NCI-H69 (cell line): ENCODE data around the gene ACTR1A.
A peak's percentile ranks its signal among the peaks of the same experiment; 100 is the strongest.
"Not testable (repeated sequence)": the region's sequence is repeated elsewhere in the genome, so short reads cannot be mapped to it uniquely, and the experiment has no call there.

Source experiments
- DNase-seq: peaks from one replicate; lab custom pipeline; 2025; lab: John Stamatoyannopoulos, UW

ACTR1A gene

GRCh38 chr10:102514487-102515311 lies 12.2 kb upstream of the ACTR1A start:
- no peak for DNase-seq

GRCh38 chr10:102511583-102512274 lies 9.2 kb upstream of the ACTR1A start:
- DNase-seq = no peak

- DNase-seq = no peak
Measured at GRCh38 chr10:102509387-102509786, 6.9 kb upstream of the ACTR1A start.

- DNase-seq = no peak
Measured at GRCh38 chr10:102508506-102508905, 6.0 kb upstream of the ACTR1A start.

- no peak for DNase-seq
Measured at GRCh38 chr10:102507521-102507920, 5.0 kb upstream of the ACTR1A start.

GRCh38 chr10:102505462-102506115 lies 3.1 kb upstream of the ACTR1A start:
- DNase-seq = no peak

- no peak for DNase-seq
Measured at GRCh38 chr10:102504976-102505300, 2.4 kb upstream of the ACTR1A start.

GRCh38 chr10:102504179-102504975 lies 1.9 kb upstream of the ACTR1A start:
- peak; percentile 52 for DNase-seq

- DNase-seq = peak; percentile 98
Measured at GRCh38 chr10:102503264-102504178, 1.0 kb upstream of the ACTR1A start, which contains the start of gene SUFU. TSS of gene SUFU (plus strand) at chr10:102503972. CDS start at chr10:102504153, 181 bp downstream.

- DNase-seq = peak; percentile 96
Measured at GRCh38 chr10:102502029-102502336, 529 bp downstream of the ACTR1A start.

- no peak for DNase-seq
Measured at GRCh38 chr10:102501201-102502028, 1.1 kb downstream of the ACTR1A start.

GRCh38 chr10:102500686-102501085 lies 1.8 kb downstream of the ACTR1A start:
- DNase-seq = not testable (repeated sequence)

- no peak for DNase-seq
Measured at GRCh38 chr10:102499356-102499755, 3.2 kb downstream of the ACTR1A start.

- no peak for DNase-seq
Measured at GRCh38 chr10:102497545-102497944, 5.0 kb downstream of the ACTR1A start.

GRCh38 chr10:102493771-102494170 lies 8.7 kb downstream of the ACTR1A start:
- no peak for DNase-seq

GRCh38 chr10:102492983-102493382 lies 9.5 kb downstream of the ACTR1A start:
- DNase-seq = peak; percentile 71

GRCh38 chr10:102492344-102492939 lies 10.1 kb downstream of the ACTR1A start:
- peak; percentile 68 for DNase-seq

GRCh38 chr10:102491136-102491535 lies 11.4 kb downstream of the ACTR1A start:
- no peak for DNase-seq

GRCh38 chr10:102485093-102485784 lies 17.3 kb downstream of the ACTR1A start:
- DNase-seq = no peak
